DMS114 treated with DMSO at 0.1 percent for 48 hours (cell line): ENCODE data around the gene PKD2.
"Not testable (repeated sequence)": the region's sequence is repeated elsewhere in the genome, so short reads cannot be mapped to it uniquely, and the experiment has no call there.

Source experiments
- DNase-seq: peaks from one replicate; lab custom pipeline; 2025; ENCODE audit not compliant: unreplicated experiment; lab: John Stamatoyannopoulos, UW

The PKD2 gene

DNA sequence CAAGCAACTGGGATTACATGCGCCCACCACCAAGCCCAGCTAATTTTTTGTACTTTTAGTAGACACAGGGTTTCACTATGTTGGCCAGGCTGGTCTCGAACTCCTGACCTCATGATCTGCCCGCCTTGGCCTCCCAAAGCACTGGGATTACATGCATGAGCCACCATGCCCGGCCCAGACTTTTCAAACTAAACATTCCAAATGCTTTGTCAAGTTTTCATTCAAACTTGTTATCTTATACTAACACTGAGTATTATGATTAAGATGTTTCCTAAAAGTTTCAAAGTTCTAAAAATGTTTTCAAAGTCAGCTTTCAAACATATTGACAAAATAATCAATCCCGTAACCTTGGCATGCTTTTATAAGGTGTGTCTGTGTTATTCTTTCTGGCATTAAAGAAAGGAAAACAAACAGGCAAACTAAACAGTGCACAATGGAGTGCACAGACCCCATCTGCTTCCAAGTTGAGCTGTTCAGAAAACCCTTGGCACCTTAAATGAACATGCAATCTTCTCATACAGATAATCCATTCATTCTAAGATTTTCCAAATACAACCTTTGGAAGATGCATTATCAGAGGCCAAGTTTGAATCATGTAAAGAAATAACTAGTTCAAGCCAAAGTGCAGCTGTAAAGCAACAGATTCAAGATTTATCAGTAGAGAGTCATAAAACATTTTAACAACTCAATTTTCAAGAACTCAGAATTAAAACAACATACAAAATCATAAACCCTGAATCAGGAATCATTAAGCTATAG lies 101.9 kb downstream of the PKD2 start:
- DNase-seq, result no peak

DNA sequence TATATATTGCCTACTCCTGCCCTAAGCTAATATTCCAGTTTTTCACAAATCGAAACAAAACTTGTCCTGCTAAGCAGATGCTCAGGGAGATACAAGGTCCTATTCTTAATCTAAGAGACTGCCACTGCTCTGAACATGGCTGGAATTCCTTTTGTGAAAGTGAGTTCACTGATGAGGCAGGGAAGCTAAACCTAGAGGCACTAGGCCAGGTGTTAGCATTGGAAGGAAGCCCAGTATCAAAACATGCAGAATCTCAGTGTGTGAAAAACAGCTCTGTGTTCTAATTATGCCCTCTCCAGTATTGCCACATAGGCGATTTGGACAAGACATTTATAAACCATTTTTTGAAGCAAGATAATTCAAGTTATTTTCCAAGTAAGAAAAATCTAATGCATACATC lies 103.4 kb downstream of the PKD2 start:
- no peak for DNase-seq

DNA sequence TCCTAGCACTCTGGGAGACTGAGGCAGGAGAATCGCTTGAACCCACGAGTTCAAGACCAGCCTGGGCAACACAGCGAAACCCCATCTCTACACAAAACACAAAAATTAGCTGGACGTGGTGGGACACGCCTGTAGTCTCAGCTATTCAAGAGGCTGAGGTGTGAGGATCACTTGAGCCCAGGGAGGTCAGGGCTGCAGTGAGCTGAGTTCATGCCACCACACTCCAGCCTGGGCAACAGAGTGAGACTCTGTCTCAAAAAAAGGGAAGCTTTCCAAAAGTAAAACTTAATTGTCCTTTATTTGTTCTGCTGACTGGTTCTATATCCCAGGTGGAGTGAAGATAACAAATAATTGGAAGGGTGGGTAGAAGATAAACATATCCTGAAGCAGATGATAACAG lies 105.4 kb downstream of the PKD2 start:
- no peak for DNase-seq

GRCh38 chr4:88115587-88115986 lies 108.2 kb downstream of the PKD2 start:
- no peak for DNase-seq

- DNase-seq, result no peak
Observed at GRCh38 chr4:88119943-88120342, 112.5 kb downstream of the PKD2 start.

DNA sequence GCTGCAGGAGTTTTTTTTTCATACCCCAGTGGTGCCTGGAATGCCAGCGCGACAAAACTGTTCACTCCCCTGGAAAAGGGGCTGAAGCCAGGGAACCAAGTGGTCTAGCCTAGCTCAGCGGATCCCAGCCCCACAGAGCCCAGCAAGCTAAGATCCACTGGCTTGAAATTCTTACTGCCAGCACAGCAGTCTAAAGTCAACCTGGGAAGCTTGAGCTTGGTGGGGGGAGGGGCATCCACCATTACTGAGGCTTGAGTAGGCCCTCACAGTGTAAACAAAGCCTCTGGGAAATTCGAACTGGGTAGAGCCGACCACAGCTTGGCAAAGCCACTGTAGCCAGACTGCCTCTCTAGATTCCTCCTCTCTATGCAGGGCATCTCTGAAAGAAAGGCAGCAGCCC lies 114.8 kb downstream of the PKD2 start:
- DNase-seq, result not testable (repeated sequence)
